ENCODE measurements around the gene CDKN2AIPNL. TPM values are rescaled to one million over a fixed set of nuclear protein-coding genes. Genes with fewer than 3 reads are reported as not detected.

The CDKN2AIPNL gene
- total RNA-seq, 8 experiments from 2014 or later, result 30.6 to 67.3 (median 44.6) TPM

DNA sequence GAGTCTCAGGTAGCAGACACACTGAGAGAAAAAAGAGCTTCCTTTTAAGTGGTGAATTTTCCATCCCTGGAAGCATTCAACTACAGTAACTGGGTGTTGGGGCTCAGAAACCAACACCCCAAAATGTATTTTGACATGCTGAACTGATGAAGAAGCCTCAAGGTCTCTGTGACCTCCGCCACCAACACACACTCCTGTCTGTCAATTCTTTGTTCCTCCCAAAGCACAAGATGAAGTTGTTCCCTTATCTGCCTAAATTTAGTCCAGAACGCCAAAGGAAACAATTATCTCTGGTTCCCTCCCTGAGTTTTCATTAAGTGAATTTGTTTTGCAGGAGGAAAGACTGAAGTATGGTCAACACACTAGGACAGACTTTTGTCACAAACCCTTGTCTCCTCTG is 1.4 kb upstream of the CDKN2AIPNL start:
- in situ Hi-C loops (cut with MboI; ENCODE audit: low pct_unique_long_range_greater_than_20kb in 2 of 9, low sequenced_read_pairs in 9 of 9, unreplicated experiment in 9 of 9), result loop anchor here in 3 of 9 experiments (10.0 to 25.0 kb wide), 3 partner anchors 99 to 124 kb away; partner anchors contain the start of gene JADE2 (in 2 of the 3)
- Histone ChIP-seq H3K4me1 (replicated peaks in 1 of 2) (peaks cover 9 to 12% of the 10 kb centered on the region in 2 donors), H3K4me3 (no peak overlapping the region), H3K27ac (no peak overlapping the region)
- 43 to 94% (median 83%) methylated on average over 1 to 2 of the region's 2 CpGs; no CpG with 5 or more reads in 4 of the 10 experiments for WGBS, 10 experiments
- ATAC-seq (replicated peaks in 6 of 8), result no peak

DNA sequence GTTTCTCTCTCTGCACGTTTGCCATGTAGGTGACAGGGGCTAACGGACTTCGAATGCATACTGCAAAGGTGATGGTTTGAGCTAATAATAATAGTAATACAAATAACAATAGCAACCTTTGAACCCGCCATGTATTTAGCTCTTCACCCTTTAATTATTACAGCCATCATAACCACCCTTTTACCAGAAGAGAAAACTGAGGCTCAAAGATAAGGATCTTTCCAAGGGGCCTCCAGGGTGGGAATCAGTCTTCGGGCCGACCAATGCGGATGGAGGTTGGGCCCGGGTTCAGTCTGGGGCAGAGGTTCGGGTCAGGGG is 494 bp downstream of the CDKN2AIPNL start:
- in situ Hi-C loops (cut with MboI; ENCODE audit: low pct_unique_long_range_greater_than_20kb in 2 of 9, low sequenced_read_pairs in 9 of 9, unreplicated experiment in 9 of 9), result loop anchor here in 3 of 9 experiments (10.0 to 25.0 kb wide), 3 partner anchors 101 to 126 kb away; partner anchors contain the start of gene JADE2 (in 2 of the 3)
- ATAC-seq (replicated peaks in 6 of 8), result no peak
- 0 to 23% (median 3%) methylated on average over 1 to 8 of the region's 9 CpGs; no CpG with 5 or more reads in 3 of the 10 experiments for WGBS, 10 experiments
- Histone ChIP-seq H3K4me3 (peak overlapping the region; percentile 66 to 91 (median 73)), H3K27ac (peak overlapping the region in 1 of 2 donors; percentile 59), H3K4me1 (replicated peaks in 1 of 2) (peaks cover 9 to 12% of the 10 kb centered on the region in 2 donors)

DNA sequence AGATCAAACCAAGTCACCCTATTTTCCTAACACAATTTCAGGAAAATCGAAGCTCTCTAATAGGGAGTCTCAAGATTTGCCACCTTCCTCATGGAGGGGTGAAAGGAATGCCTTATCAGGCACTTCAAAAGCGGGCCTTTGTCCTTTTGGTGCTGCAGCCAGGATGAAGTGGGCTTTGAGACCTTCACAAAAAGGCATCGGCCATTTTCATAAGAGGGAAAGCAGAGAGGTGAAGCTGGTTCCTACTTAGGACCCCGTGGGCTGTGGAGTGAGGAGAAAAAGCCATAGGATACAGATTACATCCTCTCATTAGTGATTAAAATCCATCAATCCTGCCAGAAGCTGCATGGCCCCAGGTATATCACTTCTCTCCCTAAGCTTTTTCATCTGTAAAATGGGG is 859 bp downstream of the CDKN2AIPNL start:
- 20 to 83% (median 45%) methylated on average over 1 to 4 of the region's 4 CpGs; no CpG with 5 or more reads in 1 of the 10 experiments for WGBS, 10 experiments
- H3K27ac ChIP-seq, result no peak overlapping the region
- H3K4me3 ChIP-seq, result peak overlapping the region; percentile 66 to 91 (median 73)
- peaks cover 9 to 12% of the 10 kb centered on the region in 2 donors for H3K4me1 ChIP-seq (replicated peaks in 1 of 2)
- no peak for ATAC-seq (replicated peaks in 6 of 8)
- in situ Hi-C loops (cut with MboI; ENCODE audit: low pct_unique_long_range_greater_than_20kb in 2 of 9, low sequenced_read_pairs in 9 of 9, unreplicated experiment in 9 of 9), result loop anchor here in 3 of 9 experiments (10.0 to 25.0 kb wide), 3 partner anchors 101 to 126 kb away; partner anchors contain the start of gene JADE2 (in 2 of the 3)

DNA sequence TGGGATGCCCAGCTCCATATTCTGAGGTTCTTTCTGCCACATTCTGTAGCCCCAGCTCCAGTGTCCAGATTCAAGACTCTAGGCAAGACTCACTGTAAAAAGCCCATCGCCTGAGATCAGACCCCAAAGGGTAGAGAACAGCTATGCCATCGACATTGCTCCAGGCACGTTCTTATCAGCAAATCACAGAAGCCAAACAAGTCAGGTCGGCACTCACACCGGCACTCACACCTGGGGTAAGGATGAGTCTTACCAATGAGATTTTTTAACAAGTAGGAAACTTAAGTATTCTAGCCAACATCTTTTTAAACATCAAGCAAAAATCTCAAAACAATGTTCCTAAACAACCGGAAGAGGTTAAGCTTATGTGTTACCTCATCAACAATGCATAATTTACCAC is 2.4 kb downstream of the CDKN2AIPNL start:
- Histone ChIP-seq H3K4me1 (replicated peaks in 1 of 2) (peaks cover 9 to 12% of the 10 kb centered on the region in 2 donors), H3K27ac (no peak overlapping the region), H3K4me3 (no peak overlapping the region)
- 74 to 100% (median 85%) methylated on average over 1 to 6 of the region's 6 CpGs for WGBS, 10 experiments
- in situ Hi-C loops (cut with MboI; ENCODE audit: low pct_unique_long_range_greater_than_20kb in 2 of 9, low sequenced_read_pairs in 9 of 9, unreplicated experiment in 9 of 9), result loop anchor here in 2 of 9 experiments (25.0 kb wide), 2 partner anchors 103 to 128 kb away; partner anchors contain the start of gene JADE2 (in 1 of the 2)
- ATAC-seq (replicated peaks in 6 of 8), result no peak

DNA sequence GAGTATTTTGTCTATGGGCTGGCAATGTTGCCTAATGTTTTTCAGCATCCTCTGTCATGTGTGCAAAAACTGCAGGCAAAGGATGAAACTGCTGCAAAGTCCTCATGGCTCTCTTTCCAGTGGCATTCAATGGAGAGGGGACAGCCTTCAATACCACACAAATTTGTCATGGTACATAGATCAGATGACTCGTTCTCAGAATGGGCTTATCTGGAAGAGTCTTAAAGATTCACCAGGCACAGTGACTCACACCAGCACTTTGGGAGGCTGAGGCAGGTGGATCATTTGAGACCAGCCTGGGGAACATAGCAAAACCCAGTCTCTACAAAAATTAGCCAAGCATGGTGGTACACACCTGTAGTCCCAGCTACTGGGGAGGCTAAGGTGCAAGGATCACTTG is 5.3 kb downstream of the CDKN2AIPNL start:
- in situ Hi-C loops (cut with MboI; ENCODE audit: low pct_unique_long_range_greater_than_20kb in 2 of 9, low sequenced_read_pairs in 9 of 9, unreplicated experiment in 9 of 9), result loop anchor here in 2 of 9 experiments (25.0 kb wide), 2 partner anchors 106 to 131 kb away; partner anchors contain the start of gene JADE2 (in 1 of the 2)
- whole genome bisulfite sequencing, 10 experiments, result 50% methylated on average over 1 of the region's 1 CpG; no CpG with 5 or more reads in 9 of the 10 experiments
- H3K27ac ChIP-seq, result no peak overlapping the region
- H3K4me3 ChIP-seq, result no peak overlapping the region
- ATAC-seq (replicated peaks in 6 of 8), result no peak
- H3K4me1 ChIP-seq (replicated peaks in 1 of 2), result peaks cover 9% of the 10 kb centered on the region in 2 donors

DNA sequence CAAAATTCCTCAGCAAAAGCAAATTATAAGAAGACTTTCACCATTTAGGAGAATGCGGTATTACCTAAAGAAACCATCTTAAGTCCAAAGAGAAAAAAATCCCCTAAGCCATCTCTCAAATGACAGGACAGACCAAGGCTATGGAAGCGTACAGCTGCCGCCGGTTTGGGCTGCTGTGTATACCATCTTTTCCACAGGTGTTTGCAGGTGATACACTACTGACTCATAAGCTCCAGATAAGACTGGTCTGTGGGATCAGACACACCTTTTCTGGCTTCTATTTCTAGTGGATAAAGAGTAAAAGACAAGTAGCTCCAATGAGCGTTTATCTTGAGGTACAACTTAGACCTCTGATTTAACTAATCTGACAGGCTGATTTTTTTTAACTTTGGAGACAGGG is 7.7 kb downstream of the CDKN2AIPNL start:
- WGBS, 10 experiments, result 87 to 100% (median 95%) methylated on average over 1 to 5 of the region's 5 CpGs; no CpG with 5 or more reads in 1 of the 10 experiments
- Histone ChIP-seq H3K27ac (no peak overlapping the region), H3K4me3 (no peak overlapping the region), H3K4me1 (replicated peaks in 1 of 2) (no peaks in the 10 kb centered on the region)
- in situ Hi-C loops (cut with MboI; ENCODE audit: low pct_unique_long_range_greater_than_20kb in 2 of 9, low sequenced_read_pairs in 9 of 9, unreplicated experiment in 9 of 9), result loop anchor here in 2 of 9 experiments (25.0 kb wide), 2 partner anchors 108 to 133 kb away; partner anchors contain the start of gene JADE2 (in 1 of the 2)
- ATAC-seq (replicated peaks in 6 of 8), result no peak

DNA sequence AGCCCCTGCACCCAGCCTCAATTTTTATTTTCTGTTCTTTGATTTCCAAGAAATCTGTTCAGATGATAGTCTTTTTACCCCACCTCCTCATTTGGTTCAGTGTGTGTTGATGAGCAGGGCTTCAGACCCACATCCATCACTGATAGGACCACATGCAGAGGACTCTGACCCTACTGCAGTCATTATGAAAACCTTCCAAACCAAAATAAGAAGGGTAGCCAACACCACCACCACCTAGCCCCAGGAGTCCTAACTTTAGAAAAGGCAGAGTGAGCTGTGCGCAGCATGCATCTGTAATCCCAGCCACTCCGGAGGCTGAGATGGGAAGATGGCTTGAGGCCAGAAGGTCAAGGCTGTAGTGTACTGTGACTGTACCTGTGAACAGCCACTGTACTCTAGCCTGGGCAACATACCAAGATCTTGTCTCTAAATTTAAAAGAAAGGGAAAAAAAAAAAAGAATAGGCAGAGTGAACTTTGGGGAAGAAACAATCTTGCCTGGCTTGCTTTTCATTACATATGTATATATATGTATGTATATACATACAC is 13.0 kb downstream of the CDKN2AIPNL start:
- no peaks in the 10 kb centered on the region for H3K4me1 ChIP-seq (replicated peaks in 1 of 2)
- peak in 1 of 8 experiments; percentile 25 for ATAC-seq (replicated peaks in 6 of 8)
- in situ Hi-C loops (cut with MboI; ENCODE audit: low pct_unique_long_range_greater_than_20kb in 2 of 9, low sequenced_read_pairs in 9 of 9, unreplicated experiment in 9 of 9), result loop anchor here in 1 of 9 experiments (25.0 kb wide), 1 partner anchor 189 kb away; no protein-coding TSS in a partner anchor
- H3K27ac ChIP-seq, result no peak overlapping the region
- 92 to 100% (median 92%) methylated on average over 2 of the region's 2 CpGs; no CpG with 5 or more reads in 7 of the 10 experiments for WGBS, 10 experiments
- H3K4me3 ChIP-seq, result no peak overlapping the region

DNA sequence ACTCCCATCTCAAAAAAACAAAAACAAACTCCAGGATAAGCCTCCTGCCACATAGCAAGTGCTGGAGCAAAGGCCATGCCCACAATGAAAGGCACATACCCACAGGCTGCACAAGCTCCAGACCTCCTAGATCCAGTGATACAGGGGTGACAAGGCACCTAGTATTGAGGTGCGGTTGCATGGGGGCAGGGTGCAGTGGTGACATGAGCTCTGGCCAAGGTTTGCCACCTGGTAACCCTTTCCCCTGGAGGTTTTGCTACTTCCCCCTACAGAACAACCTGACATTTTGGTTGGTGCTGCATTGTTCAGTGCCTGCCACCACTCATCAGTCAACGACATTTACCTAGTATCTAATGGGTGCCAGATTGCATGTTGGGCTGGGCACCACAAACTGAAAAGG is 14.5 kb downstream of the CDKN2AIPNL start:
- Histone ChIP-seq H3K27ac (no peak overlapping the region), H3K4me3 (no peak overlapping the region), H3K4me1 (replicated peaks in 1 of 2) (no peaks in the 10 kb centered on the region)
- in situ Hi-C loops (cut with MboI; ENCODE audit: low pct_unique_long_range_greater_than_20kb in 2 of 9, low sequenced_read_pairs in 9 of 9, unreplicated experiment in 9 of 9), result loop anchor here in 1 of 9 experiments (25.0 kb wide), 1 partner anchor 190 kb away; no protein-coding TSS in a partner anchor
- ATAC-seq (replicated peaks in 6 of 8), result no peak
- WGBS, 10 experiments, result 80 to 100% (median 89%) methylated on average over 1 to 2 of the region's 2 CpGs; no CpG with 5 or more reads in 6 of the 10 experiments

DNA sequence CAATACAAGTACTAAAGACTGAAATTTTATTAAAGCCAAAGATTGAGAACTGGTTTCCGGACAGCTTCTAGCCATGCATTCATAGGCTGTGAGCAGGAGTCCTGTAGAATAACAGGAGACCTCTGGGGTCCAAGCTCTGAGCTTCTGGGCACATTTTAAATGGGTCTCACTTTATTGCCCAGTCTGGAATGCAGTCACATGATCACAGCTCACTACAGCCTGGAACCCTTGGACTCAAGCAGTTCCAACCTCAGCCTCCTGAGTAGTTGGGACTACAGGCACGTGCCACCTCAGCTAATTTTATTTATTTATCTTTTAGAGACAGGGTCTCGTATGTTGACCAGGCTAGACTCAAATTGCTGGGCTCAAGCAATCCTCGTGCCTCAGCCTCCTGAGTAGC is 15.4 kb downstream of the CDKN2AIPNL start:
- H3K4me1 ChIP-seq (replicated peaks in 1 of 2), result no peaks in the 10 kb centered on the region
- in situ Hi-C loops (cut with MboI; ENCODE audit: low pct_unique_long_range_greater_than_20kb in 2 of 9, low sequenced_read_pairs in 9 of 9, unreplicated experiment in 9 of 9), result loop anchor here in 1 of 9 experiments (25.0 kb wide), 1 partner anchor 191 kb away; no protein-coding TSS in a partner anchor
- WGBS, 10 experiments, result 65 to 100% (median 98%) methylated on average over 1 to 4 of the region's 4 CpGs; no CpG with 5 or more reads in 2 of the 10 experiments
- peak in 1 of 8 experiments; percentile 12 for ATAC-seq (replicated peaks in 6 of 8)
- H3K27ac ChIP-seq, result no peak overlapping the region
- H3K4me3 ChIP-seq, result no peak overlapping the region

DNA sequence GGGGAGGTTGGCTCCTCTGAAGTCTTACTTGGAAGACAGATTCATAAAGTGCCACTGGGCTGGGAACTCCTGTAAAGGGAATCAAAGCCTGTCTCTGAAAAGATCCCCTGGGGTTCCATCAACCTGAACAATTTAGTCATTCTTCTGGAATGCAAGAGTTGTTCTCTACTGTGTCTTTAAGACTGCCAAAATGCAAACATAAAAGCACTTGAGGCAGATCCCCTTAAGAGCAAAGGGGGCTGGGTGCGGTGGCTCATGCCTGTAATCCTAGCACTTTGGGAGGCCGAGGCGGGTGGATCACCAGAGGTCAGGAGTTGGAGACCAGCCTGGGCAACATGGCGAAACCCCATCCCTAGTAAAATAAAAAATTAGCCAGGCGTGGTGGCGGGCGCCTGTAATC is 16.7 kb downstream of the CDKN2AIPNL start:
- WGBS, 10 experiments, result 97 to 100% (median 100%) methylated on average over 1 to 6 of the region's 7 CpGs; no CpG with 5 or more reads in 6 of the 10 experiments
- H3K4me3 ChIP-seq, result no peak overlapping the region
- ATAC-seq (replicated peaks in 6 of 8), result no peak
- H3K4me1 ChIP-seq (replicated peaks in 1 of 2), result no peaks in the 10 kb centered on the region
- no peak overlapping the region for H3K27ac ChIP-seq
- in situ Hi-C loops (cut with MboI; ENCODE audit: low pct_unique_long_range_greater_than_20kb in 2 of 9, low sequenced_read_pairs in 9 of 9, unreplicated experiment in 9 of 9), result loop anchor here in 1 of 9 experiments (25.0 kb wide), 1 partner anchor 192 kb away; no protein-coding TSS in a partner anchor

DNA sequence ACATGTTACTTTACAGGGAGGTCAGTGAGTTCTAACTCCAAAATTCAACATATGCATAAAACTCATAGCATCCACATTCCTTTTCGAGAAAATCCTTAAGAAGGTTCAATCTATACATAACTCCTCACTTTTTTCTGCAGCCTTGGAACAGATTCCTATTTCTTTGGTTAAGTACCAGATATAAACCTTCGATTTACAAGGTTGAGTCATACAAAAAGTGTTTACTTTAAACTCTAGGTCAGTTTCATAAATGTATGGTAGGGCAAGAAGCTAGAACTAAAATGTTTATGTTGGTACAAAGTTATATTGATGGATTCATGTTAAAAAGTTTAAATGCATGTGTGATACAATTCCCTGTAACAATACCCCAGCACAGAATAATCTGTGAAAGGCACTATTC is 19.4 kb downstream of the CDKN2AIPNL start:
- no peak for ATAC-seq (replicated peaks in 6 of 8)
- 60 to 100% (median 91%) methylated on average over 1 to 2 of the region's 2 CpGs for WGBS, 10 experiments
- H3K4me3 ChIP-seq, result no peak overlapping the region
- H3K27ac ChIP-seq, result no peak overlapping the region
- in situ Hi-C loops (cut with MboI; ENCODE audit: low pct_unique_long_range_greater_than_20kb in 2 of 9, low sequenced_read_pairs in 9 of 9, unreplicated experiment in 9 of 9), result loop anchor here in 1 of 9 experiments (25.0 kb wide), 1 partner anchor 195 kb away; no protein-coding TSS in a partner anchor
- no peaks in the 10 kb centered on the region for H3K4me1 ChIP-seq (replicated peaks in 1 of 2)

DNA sequence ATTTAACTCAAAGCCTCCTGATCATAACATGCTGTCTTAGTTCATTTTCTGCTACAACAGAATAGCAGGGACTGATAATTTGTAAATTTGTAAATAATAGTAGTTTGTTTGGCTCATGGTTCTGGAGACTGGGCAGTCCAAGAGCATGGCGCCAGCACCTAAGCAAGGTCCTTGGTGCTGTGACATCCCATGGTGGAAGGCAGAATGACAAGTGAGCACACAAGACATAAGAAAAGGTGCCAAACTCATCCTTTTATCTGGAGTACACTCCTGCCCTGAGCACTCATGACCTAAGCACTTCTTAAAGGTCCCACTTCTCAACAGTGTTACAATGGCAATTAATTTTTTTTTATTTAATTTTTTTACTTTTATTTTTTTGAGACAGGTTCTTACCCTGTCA is 24.2 kb downstream of the CDKN2AIPNL start:
- Histone ChIP-seq H3K4me3 (no peak overlapping the region), H3K4me1 (replicated peaks in 1 of 2) (no peaks in the 10 kb centered on the region), H3K27ac (no peak overlapping the region)
- in situ Hi-C loops (cut with MboI; ENCODE audit: low pct_unique_long_range_greater_than_20kb in 2 of 9, low sequenced_read_pairs in 9 of 9, unreplicated experiment in 9 of 9), result loop anchor here in 1 of 9 experiments (25.0 kb wide), 1 partner anchor 200 kb away; no protein-coding TSS in a partner anchor
- no peak for ATAC-seq (replicated peaks in 6 of 8)
- WGBS, 10 experiments, result 86 to 100% (median 100%) methylated on average over 1 of the region's 1 CpG; no CpG with 5 or more reads in 3 of the 10 experiments
